Uterus (tissue), 2 donors: ENCODE data around the gene SERPINA5.

Source experiments
- POLR2A ChIP-seq, 2 donors: fragments of 450-650 bp; IDR thresholded peaks; one replicate each; pipeline ENCODE4 v1.6.1; 2016; ENCODE audit warnings: antibody characterized with exemption in 2 of 2, mild to moderate bottlenecking in 1 of 2, moderate library complexity in 1 of 2
- TF ChIP-seq, protein P1 (sequence below), 4 experiments: fragments of 200-600 bp in 2 of 4; fragments of 450-650 bp in 2 of 4; sonication (generic) in 2 of 4; IDR thresholded peaks; one replicate each; pipeline ENCODE4 v1.5.1; 2016 to 2019; ENCODE audit warnings: antibody characterized with exemption in 4 of 4, mild to moderate bottlenecking in 2 of 4, moderate library complexity in 1 of 4

DNA sequence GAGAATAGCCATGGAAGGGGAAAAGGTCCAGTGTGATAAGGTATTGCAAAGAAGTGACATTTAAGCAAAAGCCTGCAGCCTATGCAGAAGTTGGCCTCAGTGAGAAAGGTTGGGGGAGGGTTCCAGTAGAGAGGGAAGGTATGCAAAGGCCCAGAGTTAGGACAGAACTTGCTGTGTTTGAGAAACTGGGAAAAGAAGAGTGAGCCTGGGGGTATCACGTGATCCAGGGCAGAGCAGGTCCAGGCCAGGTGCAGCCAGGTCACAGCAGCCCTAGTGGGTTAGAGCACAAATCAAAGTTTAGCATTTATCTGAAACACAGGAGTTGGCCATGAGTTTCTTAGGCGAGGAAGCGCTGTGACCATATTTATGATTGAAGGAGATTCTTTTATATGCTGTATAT is 1.6 kb downstream of the SERPINA5 start:
- no peak for TF ChIP-seq POLR2A (IDR thresholded peaks at IDR 0.05)
- TF ChIP-seq, protein P1, sequence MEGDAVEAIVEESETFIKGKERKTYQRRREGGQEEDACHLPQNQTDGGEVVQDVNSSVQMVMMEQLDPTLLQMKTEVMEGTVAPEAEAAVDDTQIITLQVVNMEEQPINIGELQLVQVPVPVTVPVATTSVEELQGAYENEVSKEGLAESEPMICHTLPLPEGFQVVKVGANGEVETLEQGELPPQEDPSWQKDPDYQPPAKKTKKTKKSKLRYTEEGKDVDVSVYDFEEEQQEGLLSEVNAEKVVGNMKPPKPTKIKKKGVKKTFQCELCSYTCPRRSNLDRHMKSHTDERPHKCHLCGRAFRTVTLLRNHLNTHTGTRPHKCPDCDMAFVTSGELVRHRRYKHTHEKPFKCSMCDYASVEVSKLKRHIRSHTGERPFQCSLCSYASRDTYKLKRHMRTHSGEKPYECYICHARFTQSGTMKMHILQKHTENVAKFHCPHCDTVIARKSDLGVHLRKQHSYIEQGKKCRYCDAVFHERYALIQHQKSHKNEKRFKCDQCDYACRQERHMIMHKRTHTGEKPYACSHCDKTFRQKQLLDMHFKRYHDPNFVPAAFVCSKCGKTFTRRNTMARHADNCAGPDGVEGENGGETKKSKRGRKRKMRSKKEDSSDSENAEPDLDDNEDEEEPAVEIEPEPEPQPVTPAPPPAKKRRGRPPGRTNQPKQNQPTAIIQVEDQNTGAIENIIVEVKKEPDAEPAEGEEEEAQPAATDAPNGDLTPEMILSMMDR (IDR thresholded peaks at IDR 0.05) = no peak
